Uterus (tissue), 2 donors: ENCODE measurements around the gene KCTD2.

Source experiments
- POLR2A ChIP-seq, 2 donors: fragments of 450-650 bp; IDR thresholded peaks; one replicate each; pipeline ENCODE4 v1.6.1; 2016; ENCODE audit warnings: antibody characterized with exemption in 2 of 2, mild to moderate bottlenecking in 1 of 2, moderate library complexity in 1 of 2
- TF ChIP-seq, protein P1 (sequence below), 4 experiments: fragments of 200-600 bp in 2 of 4; fragments of 450-650 bp in 2 of 4; sonication (generic) in 2 of 4; IDR thresholded peaks; one replicate each; pipeline ENCODE4 v1.5.1; 2016 to 2019; ENCODE audit warnings: antibody characterized with exemption in 4 of 4, mild to moderate bottlenecking in 2 of 4, moderate library complexity in 1 of 4

- TF ChIP-seq, protein P1, sequence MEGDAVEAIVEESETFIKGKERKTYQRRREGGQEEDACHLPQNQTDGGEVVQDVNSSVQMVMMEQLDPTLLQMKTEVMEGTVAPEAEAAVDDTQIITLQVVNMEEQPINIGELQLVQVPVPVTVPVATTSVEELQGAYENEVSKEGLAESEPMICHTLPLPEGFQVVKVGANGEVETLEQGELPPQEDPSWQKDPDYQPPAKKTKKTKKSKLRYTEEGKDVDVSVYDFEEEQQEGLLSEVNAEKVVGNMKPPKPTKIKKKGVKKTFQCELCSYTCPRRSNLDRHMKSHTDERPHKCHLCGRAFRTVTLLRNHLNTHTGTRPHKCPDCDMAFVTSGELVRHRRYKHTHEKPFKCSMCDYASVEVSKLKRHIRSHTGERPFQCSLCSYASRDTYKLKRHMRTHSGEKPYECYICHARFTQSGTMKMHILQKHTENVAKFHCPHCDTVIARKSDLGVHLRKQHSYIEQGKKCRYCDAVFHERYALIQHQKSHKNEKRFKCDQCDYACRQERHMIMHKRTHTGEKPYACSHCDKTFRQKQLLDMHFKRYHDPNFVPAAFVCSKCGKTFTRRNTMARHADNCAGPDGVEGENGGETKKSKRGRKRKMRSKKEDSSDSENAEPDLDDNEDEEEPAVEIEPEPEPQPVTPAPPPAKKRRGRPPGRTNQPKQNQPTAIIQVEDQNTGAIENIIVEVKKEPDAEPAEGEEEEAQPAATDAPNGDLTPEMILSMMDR (IDR thresholded peaks at IDR 0.05): no peak
- TF ChIP-seq POLR2A (IDR thresholded peaks at IDR 0.05): no peak
Observed at GRCh38 chr17:75097865-75098264, 50.8 kb downstream of the KCTD2 start.
